GM12878 (cell line): ENCODE data around the gene NKD1. TPM values are rescaled to one million over a fixed set of nuclear protein-coding genes. Genes with fewer than 3 reads are reported as not detected.

Source experiments
- ATAC-seq: fragments of 200-7000 bp; cut with Tn5 transposase; 3 replicates; pipeline ENCODE4 v1.9.1; 2020; ENCODE audit warnings: mild to moderate bottlenecking, moderate library complexity
- BruUV-seq: library from RNA; stranded (reverse); fragments of 400-500 nt; replicated peaks from 2 replicates; lab custom pipeline; 2021; lab: Mats Ljungman, UMichigan
- CTCF ChIA-PET: fragments of 300-600 bp; sonication (Branson Sonifier 250); formaldehyde crosslinking; extraction: SDS; loops from one replicate; lab custom pipeline; 2021; ENCODE audit warnings: inconsistent platforms; lab: Yijun Ruan, JAX
- POLR2A ChIA-PET: fragments of 350-600 bp; formaldehyde crosslinking; extraction: SDS; loops from one replicate; lab custom pipeline; 2021; ENCODE audit warnings: inconsistent platforms; lab: Charles Lee
- RAD21 ChIA-PET: fragments of 300-600 bp; sonication (Branson Sonifier 250); formaldehyde crosslinking; loops from one replicate; lab custom pipeline; 2023; ENCODE audit warnings: antibody characterized with exemption; ENCODE audit not compliant: unreplicated experiment; lab: Charles Lee
- SMC1A ChIA-PET: fragments of 300-600 bp; sonication (Branson Sonifier 250); formaldehyde crosslinking; loops from one replicate; lab custom pipeline; 2023; ENCODE audit not compliant: unreplicated experiment, uncharacterized antibody; lab: Charles Lee
- DNase-seq: peaks from one replicate; pipeline ENCODE4 v3.0.0-alpha.2; 2011; ENCODE audit warnings: low read depth, low spot score
- FAIRE-seq: peaks from 3 replicates; lab custom pipeline; 2011; peaks lifted over from hg19 to GRCh38; lab: Jason Lieb, UNC
- H2AFZ ChIP-seq: 2 replicates; pipeline ENCODE4 v1.6.0; 2011; ENCODE audit warnings: low read depth, low read length, control low read depth; ENCODE audit not compliant: control insufficient read depth
- H3K27ac ChIP-seq: 2 replicates; pipeline ENCODE4 v1.5.1; 2011; ENCODE audit warnings: control low read depth; ENCODE audit not compliant: control insufficient read depth, insufficient read depth
- H3K27me3 ChIP-seq, 2 experiments: replicated peaks in 1 of 2; 2 replicates each; pipeline versions ENCODE4 v1.6.0 to v1.6.1; 2011; ENCODE audit warnings: low read length in 1 of 2; ENCODE audit not compliant: control insufficient read depth in 2 of 2, insufficient read depth in 2 of 2
- H3K36me3 ChIP-seq, 2 experiments: 2 replicates each; pipeline ENCODE4 v1.5.1; 2011; ENCODE audit warnings: low read length in 1 of 2; ENCODE audit not compliant: control insufficient read depth in 2 of 2, insufficient read depth in 2 of 2
- H3K4me1 ChIP-seq: 2 replicates; pipeline ENCODE4 v1.6.1; 2011; ENCODE audit warnings: mild to moderate bottlenecking, low read length, moderate library complexity, mixed read lengths; ENCODE audit not compliant: control insufficient read depth, insufficient read depth
- H3K4me2 ChIP-seq: 2 replicates; pipeline ENCODE4 v1.6.0; 2011; ENCODE audit warnings: control low read depth; ENCODE audit not compliant: control insufficient read depth, insufficient read depth
- H3K4me3 ChIP-seq: fragments of 200-600 bp; sonication (generic); 2 replicates; pipeline ENCODE4 v1.5.1; 2016
- H3K79me2 ChIP-seq: 2 replicates; pipeline ENCODE4 v1.6.0; 2011; ENCODE audit warnings: low read length; ENCODE audit not compliant: control insufficient read depth, insufficient read depth
- H3K9ac ChIP-seq: 2 replicates; pipeline ENCODE4 v1.8.0; 2011; ENCODE audit warnings: low read length, control low read depth, mixed read lengths; ENCODE audit not compliant: control insufficient read depth, insufficient read depth
- H3K9me3 ChIP-seq: replicated peaks from 3 replicates; pipeline ENCODE4 v1.5.1; 2011; ENCODE audit warnings: mild to moderate bottlenecking, low read length; ENCODE audit not compliant: control insufficient read depth, insufficient read depth
- H4K20me1 ChIP-seq: 2 replicates; pipeline ENCODE4 v1.6.0; 2011; ENCODE audit not compliant: control insufficient read depth, insufficient read depth
- CBX5 ChIP-seq: sonication (generic); IDR thresholded peaks from 2 replicates; pipeline ENCODE4 v1.6.1; 2016; ENCODE audit warnings: low read depth, moderate library complexity, mild to moderate bottlenecking, inconsistent platforms
- HSF1 ChIP-seq: fragments of 150-350 bp; IDR thresholded peaks from 2 replicates; pipeline ENCODE4 v1.6.1; 2014; ENCODE audit warnings: mild to moderate bottlenecking, low read depth, low read length
- IRF3 ChIP-seq: fragments of 450-650 bp; IDR thresholded peaks from 2 replicates; pipeline ENCODE4 v1.6.1; 2014; ENCODE audit warnings: mild to moderate bottlenecking
- KAT2A ChIP-seq: conservative IDR thresholded peaks from 2 replicates; pipeline ENCODE4 v1.6.1; 2011; ENCODE audit warnings: low read depth, low read length; ENCODE audit not compliant: control insufficient read depth
- MYC ChIP-seq: IDR thresholded peaks from 2 replicates; pipeline ENCODE4 v1.6.1; 2011; ENCODE audit warnings: mild to moderate bottlenecking, low read length, moderate library complexity, inconsistent platforms; ENCODE audit not compliant: insufficient read depth, insufficient replicate concordance, insufficient read length, severe bottlenecking
- PAX8 ChIP-seq: fragments of 450-650 bp; IDR thresholded peaks from 2 replicates; pipeline ENCODE4 v1.6.1; 2017; ENCODE audit warnings: mild to moderate bottlenecking, moderate library complexity
- RBBP5 ChIP-seq: fragments of 200-600 bp; sonication (generic); conservative IDR thresholded peaks from 2 replicates; pipeline ENCODE4 v1.6.1; 2016
- SIX5 ChIP-seq: IDR thresholded peaks from 2 replicates; pipeline ENCODE4 v1.6.1; 2011; ENCODE audit warnings: mild to moderate bottlenecking, low read depth, low read length, moderate library complexity; ENCODE audit not compliant: severe bottlenecking
- SPI1 ChIP-seq: IDR thresholded peaks from 2 replicates; pipeline ENCODE4 v1.6.1; 2011; ENCODE audit warnings: low read depth, mild to moderate bottlenecking, low read length, moderate library complexity, borderline replicate concordance; ENCODE audit not compliant: insufficient read depth
- WGBS: methylation state at CpG from one replicate; pipeline ENCODE4 v1.1.6; 2016; ENCODE audit warnings: low lambda C conversion rate; ENCODE audit not compliant: insufficient replicate concordance, insufficient coverage; ENCODE audit errors: missing lambda C conversion rate; 5-methylcytosine and 5-hydroxymethylcytosine counted together
- in situ Hi-C: fragments of 300-500 bp; cut with MboI; formaldehyde crosslinking; loops from 9 replicates; pipeline ENCODE4 v1.14.3; 2018; ENCODE audit warnings: mixed read lengths
- intact Hi-C: fragments of 100-400 bp; cut with micrococcal nuclease; formaldehyde crosslinking; loops from one replicate; pipeline ENCODE4 v1.14.2; 2022; ENCODE audit not compliant: unreplicated experiment
- polyA plus RNA-seq, 11 experiments: library from polyadenylated mRNA; depleted of rRNA in 4 of 11; unstranded in 6 of 11; stranded (reverse) in 5 of 11; fragments of >200 nt; fragmentation: Nextera tagmentation in 4 of 11; fragmentation: Illumina TruSeq in 1 of 11; extraction: Ambion mirVana in 4 of 11; extraction: Trizol in 1 of 11; gene quantifications; 1 replicate in 1 of 11; 2 replicates in 10 of 11; pipeline versions ENCODE4 v1.2.1 to v1.2.3, GENCODE V29; 2011 to 2016; ENCODE audit warnings: inconsistent platforms in 2 of 11, missing spikeins in 2 of 11, low read depth in 1 of 11
- total RNA-seq, 4 experiments: library from RNA; depleted of rRNA in 3 of 4; stranded (reverse); fragments of >200 nt in 3 of 4; fragmentation: Illumina TruSeq in 1 of 4; extraction: Trizol in 1 of 4; gene quantifications; 2 replicates each; pipeline versions ENCODE4 v1.2.1 to v1.2.3, GENCODE V29; 2013 to 2021
- TF ChIP-seq, protein P1 (sequence below): fragments of 450-650 bp; conservative IDR thresholded peaks from 2 replicates; pipeline ENCODE4 v1.6.1; 2017; ENCODE audit warnings: mild to moderate bottlenecking, moderate library complexity
- TF ChIP-seq, protein P2 (sequence below): fragments of 150-350 bp; IDR thresholded peaks from 2 replicates; pipeline ENCODE4 v1.6.1; 2016; ENCODE audit warnings: low read depth, low read length
- TF ChIP-seq, protein P3 (sequence below): IDR thresholded peaks from 2 replicates; pipeline ENCODE4 v1.6.1; 2011; ENCODE audit warnings: borderline replicate concordance, low read depth, mild to moderate bottlenecking, moderate library complexity, low read length; ENCODE audit not compliant: insufficient read depth, poor library complexity, severe bottlenecking

Gene NKD1
- total and polyA plus RNA-seq, 10 of the 15 experiments (the other 5 are each of a cell fraction or from before 2014, with no cell fraction given) = under 0.01 to 0.49 (median 0.04) TPM; not detected in 2

- Histone ChIP-seq H3K27ac (no peak overlapping the region), H3K4me3 (no peak overlapping the region), H2AFZ (no peak overlapping the region), H3K27me3 (no peaks in the 10 kb centered on the region), H3K36me3 (no peaks in the 10 kb centered on the region), H3K79me2 (no peaks in the 10 kb centered on the region), H3K4me2 (no peak overlapping the region), H3K9ac (no peak overlapping the region), H4K20me1 (no peaks in the 10 kb centered on the region), H3K4me1 (peaks cover 3% of the 10 kb centered on the region; the same call in 1 of the 2 replicates), H3K9me3 (no peaks in the 10 kb centered on the region)
- FAIRE-seq = no peak
- BruUV-seq = no TSS peak
- CTCF ChIA-PET = interaction anchor here (0.8 to 1.8 kb wide), 4 partner anchors 33 to 193 kb away, joined by 3 to 4 read pairs (median 3); no protein-coding TSS in a partner anchor
- in situ Hi-C loops = no loop called here
- RAD21 ChIA-PET = interaction anchor here (1.0 to 1.2 kb wide), 2 partner anchors 10 to 55 kb away, joined by 3 read pairs; no protein-coding TSS in a partner anchor
- DNase-seq = no peak
- ATAC-seq = no peak
- POLR2A ChIA-PET = no interaction called here
- 62% methylated on average over 20 of the region's 20 CpGs for whole genome bisulfite sequencing
- intact Hi-C loops = no loop called here
- SMC1A ChIA-PET = interaction anchor here (0.9 to 1.7 kb wide), 3 partner anchors 9 to 133 kb away, joined by 3 to 5 read pairs (median 4); no protein-coding TSS in a partner anchor
- TF ChIP-seq HSF1 = no peak
- TF ChIP-seq, protein P1, sequence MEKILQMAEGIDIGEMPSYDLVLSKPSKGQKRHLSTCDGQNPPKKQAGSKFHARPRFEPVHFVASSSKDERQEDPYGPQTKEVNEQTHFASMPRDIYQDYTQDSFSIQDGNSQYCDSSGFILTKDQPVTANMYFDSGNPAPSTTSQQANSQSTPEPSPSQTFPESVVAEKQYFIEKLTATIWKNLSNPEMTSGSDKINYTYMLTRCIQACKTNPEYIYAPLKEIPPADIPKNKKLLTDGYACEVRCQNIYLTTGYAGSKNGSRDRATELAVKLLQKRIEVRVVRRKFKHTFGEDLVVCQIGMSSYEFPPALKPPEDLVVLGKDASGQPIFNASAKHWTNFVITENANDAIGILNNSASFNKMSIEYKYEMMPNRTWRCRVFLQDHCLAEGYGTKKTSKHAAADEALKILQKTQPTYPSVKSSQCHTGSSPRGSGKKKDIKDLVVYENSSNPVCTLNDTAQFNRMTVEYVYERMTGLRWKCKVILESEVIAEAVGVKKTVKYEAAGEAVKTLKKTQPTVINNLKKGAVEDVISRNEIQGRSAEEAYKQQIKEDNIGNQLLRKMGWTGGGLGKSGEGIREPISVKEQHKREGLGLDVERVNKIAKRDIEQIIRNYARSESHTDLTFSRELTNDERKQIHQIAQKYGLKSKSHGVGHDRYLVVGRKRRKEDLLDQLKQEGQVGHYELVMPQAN = no peak
- no peak for TF ChIP-seq SPI1
- TF ChIP-seq KAT2A = no peak
- no peak for TF ChIP-seq IRF3
- no peak for TF ChIP-seq CBX5
- TF ChIP-seq, protein P2, sequence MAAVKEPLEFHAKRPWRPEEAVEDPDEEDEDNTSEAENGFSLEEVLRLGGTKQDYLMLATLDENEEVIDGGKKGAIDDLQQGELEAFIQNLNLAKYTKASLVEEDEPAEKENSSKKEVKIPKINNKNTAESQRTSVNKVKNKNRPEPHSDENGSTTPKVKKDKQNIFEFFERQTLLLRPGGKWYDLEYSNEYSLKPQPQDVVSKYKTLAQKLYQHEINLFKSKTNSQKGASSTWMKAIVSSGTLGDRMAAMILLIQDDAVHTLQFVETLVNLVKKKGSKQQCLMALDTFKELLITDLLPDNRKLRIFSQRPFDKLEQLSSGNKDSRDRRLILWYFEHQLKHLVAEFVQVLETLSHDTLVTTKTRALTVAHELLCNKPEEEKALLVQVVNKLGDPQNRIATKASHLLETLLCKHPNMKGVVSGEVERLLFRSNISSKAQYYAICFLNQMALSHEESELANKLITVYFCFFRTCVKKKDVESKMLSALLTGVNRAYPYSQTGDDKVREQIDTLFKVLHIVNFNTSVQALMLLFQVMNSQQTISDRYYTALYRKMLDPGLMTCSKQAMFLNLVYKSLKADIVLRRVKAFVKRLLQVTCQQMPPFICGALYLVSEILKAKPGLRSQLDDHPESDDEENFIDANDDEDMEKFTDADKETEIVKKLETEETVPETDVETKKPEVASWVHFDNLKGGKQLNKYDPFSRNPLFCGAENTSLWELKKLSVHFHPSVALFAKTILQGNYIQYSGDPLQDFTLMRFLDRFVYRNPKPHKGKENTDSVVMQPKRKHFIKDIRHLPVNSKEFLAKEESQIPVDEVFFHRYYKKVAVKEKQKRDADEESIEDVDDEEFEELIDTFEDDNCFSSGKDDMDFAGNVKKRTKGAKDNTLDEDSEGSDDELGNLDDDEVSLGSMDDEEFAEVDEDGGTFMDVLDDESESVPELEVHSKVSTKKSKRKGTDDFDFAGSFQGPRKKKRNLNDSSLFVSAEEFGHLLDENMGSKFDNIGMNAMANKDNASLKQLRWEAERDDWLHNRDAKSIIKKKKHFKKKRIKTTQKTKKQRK = no peak
- no peak for TF ChIP-seq PAX8
- no peak for TF ChIP-seq SIX5
- TF ChIP-seq, protein P3, sequence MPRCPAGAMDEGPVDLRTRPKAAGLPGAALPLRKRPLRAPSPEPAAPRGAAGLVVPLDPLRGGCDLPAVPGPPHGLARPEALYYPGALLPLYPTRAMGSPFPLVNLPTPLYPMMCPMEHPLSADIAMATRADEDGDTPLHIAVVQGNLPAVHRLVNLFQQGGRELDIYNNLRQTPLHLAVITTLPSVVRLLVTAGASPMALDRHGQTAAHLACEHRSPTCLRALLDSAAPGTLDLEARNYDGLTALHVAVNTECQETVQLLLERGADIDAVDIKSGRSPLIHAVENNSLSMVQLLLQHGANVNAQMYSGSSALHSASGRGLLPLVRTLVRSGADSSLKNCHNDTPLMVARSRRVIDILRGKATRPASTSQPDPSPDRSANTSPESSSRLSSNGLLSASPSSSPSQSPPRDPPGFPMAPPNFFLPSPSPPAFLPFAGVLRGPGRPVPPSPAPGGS = no peak
- TF ChIP-seq RBBP5 = no peak
- no peak for TF ChIP-seq MYC
Observed at GRCh38 chr16:50613281-50613963, 65.2 kb downstream of the NKD1 start.
